Mononuclear cell (primary cell): ENCODE measurements around the gene SEC61A1. TPM values are rescaled to one million over a fixed set of nuclear protein-coding genes. Genes with fewer than 3 reads are reported as not detected.

ENCODE experiments used
- H3K27me3 ChIP-seq: 2 replicates; pipeline ENCODE4 v1.6.0; 2011; ENCODE audit warnings: low read length, control low read depth; ENCODE audit not compliant: insufficient read depth
- H3K4me1 ChIP-seq: 2 replicates; pipeline ENCODE4 v1.5.1; 2011; ENCODE audit warnings: mild to moderate bottlenecking, low read length, control low read depth; ENCODE audit not compliant: insufficient read depth
- H3K4me3 ChIP-seq: 2 replicates; pipeline ENCODE4 v1.5.1; 2011; ENCODE audit warnings: mild to moderate bottlenecking, low read length, moderate library complexity
- H3K9me3 ChIP-seq: 2 replicates; pipeline ENCODE4 v1.5.1; 2011; ENCODE audit warnings: low read depth, mild to moderate bottlenecking, control low read depth, low read length
- total RNA-seq: library from RNA; depleted of rRNA; stranded (reverse); fragments of >200 nt; gene quantifications from one replicate; pipeline ENCODE4 v1.2.3, GENCODE V29; 2012

SEC61A1 gene
- total RNA-seq, 1 donor = 68.8 TPM

GRCh38 chr3:128103136-128103676 lies 51.0 kb downstream of the SEC61A1 start:
- Histone ChIP-seq H3K4me1 (no peaks in the 10 kb centered on the region), H3K27me3 (no peaks in the 10 kb centered on the region), H3K4me3 (no peak overlapping the region), H3K9me3 (no peaks in the 10 kb centered on the region)

DNA sequence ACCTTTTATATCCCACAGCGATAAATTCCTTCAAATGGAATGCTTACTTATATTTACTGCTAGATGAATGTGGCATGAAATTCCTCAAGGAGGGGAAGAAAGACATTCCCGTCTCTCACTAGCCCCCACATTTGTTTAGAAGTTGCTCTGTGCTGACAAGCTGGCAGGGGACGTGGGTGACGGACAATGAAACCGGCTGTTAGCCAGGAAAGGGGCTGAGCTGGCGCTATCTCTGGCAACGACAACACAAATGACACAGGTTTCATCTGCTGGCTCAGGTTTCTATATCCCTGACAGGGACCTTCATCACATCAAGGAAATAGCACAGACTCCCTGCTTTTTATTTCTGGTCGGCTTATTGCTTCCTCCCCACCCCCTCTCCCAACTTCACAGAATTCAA lies 55.6 kb downstream of the SEC61A1 start:
- no peaks in the 10 kb centered on the region for H3K9me3 ChIP-seq
- no peaks in the 10 kb centered on the region for H3K27me3 ChIP-seq
- H3K4me1 ChIP-seq = peaks cover 9% of the 10 kb centered on the region
- no peak overlapping the region for H3K4me3 ChIP-seq

GRCh38 chr3:128111147-128111546 lies 58.9 kb downstream of the SEC61A1 start:
- peaks cover 14% of the 10 kb centered on the region for H3K4me1 ChIP-seq
- no peaks in the 10 kb centered on the region for H3K27me3 ChIP-seq
- no peaks in the 10 kb centered on the region for H3K9me3 ChIP-seq
- no peak overlapping the region for H3K4me3 ChIP-seq

DNA sequence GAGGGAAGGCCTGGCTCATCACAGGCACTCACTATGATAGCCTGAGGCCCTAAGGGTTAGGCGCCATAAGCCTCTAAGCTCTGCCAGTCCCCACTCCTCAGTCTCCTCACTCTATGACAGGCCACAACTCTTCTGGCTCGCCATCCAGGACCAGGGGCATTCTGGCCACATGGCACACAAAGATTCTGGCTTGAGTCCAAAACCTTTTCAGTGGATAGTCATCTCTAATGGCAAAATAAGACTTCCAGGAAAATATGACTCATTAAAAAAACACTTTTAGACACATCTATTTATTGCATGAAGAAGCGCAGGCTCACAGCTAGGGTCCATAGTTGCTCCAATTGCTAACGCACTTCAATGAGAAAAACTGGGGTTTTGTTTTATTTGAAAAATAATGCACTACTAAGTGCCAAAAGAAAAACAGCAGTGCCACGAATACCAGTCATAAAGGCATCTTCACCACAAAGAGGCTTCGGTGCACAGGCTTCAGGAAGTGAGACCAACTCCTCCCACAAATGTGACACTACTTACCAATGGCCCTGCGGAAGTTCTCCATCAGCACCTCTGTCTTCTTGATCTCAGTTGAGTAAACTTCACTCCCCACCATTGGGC lies 60.2 kb downstream of the SEC61A1 start:
- H3K4me1 ChIP-seq = peaks cover 14% of the 10 kb centered on the region
- H3K4me3 ChIP-seq = no peak overlapping the region
- no peaks in the 10 kb centered on the region for H3K27me3 ChIP-seq
- no peaks in the 10 kb centered on the region for H3K9me3 ChIP-seq

GRCh38 chr3:128113817-128114794 lies 61.9 kb downstream of the SEC61A1 start:
- Histone ChIP-seq H3K4me1 (peaks cover 14% of the 10 kb centered on the region), H3K27me3 (no peaks in the 10 kb centered on the region), H3K4me3 (no peak overlapping the region), H3K9me3 (no peaks in the 10 kb centered on the region)

Other genes starting within 250 kb of the SEC61A1 start
- 10.7 TPM for gene MGLL, start 229.9 kb upstream of the SEC61A1 start, total RNA-seq
- not detected for gene KBTBD12, start 137.2 kb upstream of the SEC61A1 start, total RNA-seq
- 6.2 TPM for gene RUVBL1, start 71.4 kb downstream of the SEC61A1 start, total RNA-seq
- gene EEFSEC, start 101.0 kb downstream of the SEC61A1 start, total RNA-seq = 8.0 TPM